Kidney epithelial cell (primary cell): ENCODE results near the gene MMP19. TPM values are rescaled to one million over a fixed set of nuclear protein-coding genes. Genes with fewer than 3 reads are reported as not detected.

Experiments
- DNase-seq: peaks from one replicate; pipeline ENCODE4 v3.0.0-alpha.2; 2010; ENCODE audit warnings: low read depth
- H3K27me3 ChIP-seq: 2 replicates; pipeline ENCODE4 v1.6.0; 2011; ENCODE audit warnings: low read length; ENCODE audit not compliant: control insufficient read depth, insufficient read depth
- H3K36me3 ChIP-seq: 2 replicates; pipeline ENCODE4 v1.5.1; 2011; ENCODE audit warnings: low read length; ENCODE audit not compliant: control insufficient read depth, insufficient read depth
- H3K4me3 ChIP-seq: 2 replicates; pipeline ENCODE4 v1.5.1; 2011; ENCODE audit warnings: low read depth, mild to moderate bottlenecking, control low read depth, low read length
- CTCF ChIP-seq: IDR thresholded peaks from 2 replicates; pipeline ENCODE4 v1.5.1; 2011; ENCODE audit warnings: mild to moderate bottlenecking, moderate library complexity, low read length, control low read depth, inconsistent platforms; ENCODE audit not compliant: insufficient read depth, poor library complexity, severe bottlenecking
- total RNA-seq: library from RNA; depleted of rRNA; stranded (reverse); fragments of >200 nt; gene quantifications from 2 replicates; pipeline ENCODE4 v1.2.3, GENCODE V29; 2015

Gene MMP19
- total RNA-seq, 1 donor from 2014 or later: 0.08 TPM

DNA sequence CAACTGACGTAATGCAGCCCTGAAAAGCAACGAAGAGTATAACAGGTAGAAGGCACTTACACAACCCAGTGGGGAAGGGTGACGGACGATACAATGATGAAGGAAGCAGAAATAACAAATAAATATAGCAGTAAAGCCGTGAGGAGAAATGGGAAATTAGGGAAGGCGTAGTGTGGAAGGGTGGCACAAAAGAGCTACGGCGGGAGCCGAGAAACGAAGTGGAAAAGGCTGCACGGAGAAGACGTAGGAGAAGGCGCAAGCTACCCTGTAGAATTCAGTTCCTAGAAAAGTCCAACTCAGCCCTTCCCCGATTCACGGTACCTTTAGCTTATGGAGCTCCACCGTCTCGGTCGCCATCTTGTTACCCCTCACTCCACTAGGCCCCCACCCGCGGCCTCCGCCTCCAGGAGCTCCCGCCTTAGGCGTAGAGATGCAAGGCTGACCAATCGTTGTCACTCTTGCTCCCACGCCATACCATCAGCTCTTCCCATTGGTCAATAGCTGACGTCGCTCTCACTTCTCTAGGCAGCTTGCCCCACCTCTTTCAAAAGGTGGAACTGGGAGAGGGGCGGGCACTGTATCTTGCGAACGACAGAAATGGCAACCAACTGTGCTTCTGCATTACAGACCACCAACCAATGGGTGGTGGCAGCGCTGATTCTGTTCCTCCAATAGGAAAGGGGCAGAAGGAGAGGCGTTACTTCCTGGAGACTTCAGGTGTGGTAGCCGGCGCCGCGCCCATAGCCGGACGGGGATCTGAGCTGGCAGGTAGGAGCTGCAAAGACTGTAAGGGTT lies 25.2 kb downstream of the MMP19 start, which contains the start of the genes ORMDL2 and SARNP:
Gene ORMDL2, plus strand, starts transcription at position 697 of the 795 bp plus-strand sequence. CDS start 959 bp downstream, outside the sequence.
Gene SARNP, minus strand, starts transcription at position 380 of the 795 bp plus-strand sequence. Its CDS starts 23 bp downstream, at position 357.
- DNase-seq: peak; percentile 99
- H3K4me3 ChIP-seq: peak within 1 kb of the TSS; percentile 100
- peaks cover 2% of the 10 kb centered on the region for H3K36me3 ChIP-seq
- TF ChIP-seq CTCF: no peak
- no peaks in the 10 kb centered on the region for H3K27me3 ChIP-seq

- no peaks in the 10 kb centered on the region for H3K27me3 ChIP-seq
- H3K4me3 ChIP-seq: peak overlapping the region; percentile 100
- peaks cover 2% of the 10 kb centered on the region for H3K36me3 ChIP-seq
- no peak for DNase-seq
- TF ChIP-seq CTCF: no peak
Measured at GRCh38 chr12:55816881-55817344, 25.8 kb downstream of the MMP19 start.

DNA sequence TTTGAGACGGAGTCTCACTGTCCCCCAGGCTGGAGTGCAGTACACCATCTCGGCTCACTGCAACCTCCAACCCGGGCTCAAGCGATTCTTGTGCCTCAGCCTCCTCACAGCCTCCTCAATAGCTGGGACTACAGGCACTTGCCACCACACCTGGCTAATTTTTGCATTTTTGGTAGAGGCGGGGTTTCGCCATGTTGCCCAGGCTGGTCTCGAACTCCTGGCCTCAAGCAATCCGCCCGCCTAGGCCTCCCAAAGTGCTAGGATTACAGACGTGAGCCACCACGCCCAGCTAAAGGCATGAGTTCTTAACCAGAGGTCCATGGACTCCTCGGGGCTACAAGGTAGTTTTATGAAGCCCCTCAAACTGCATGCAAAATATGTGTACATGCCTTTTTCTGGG lies 27.3 kb downstream of the MMP19 start:
- no peak for TF ChIP-seq CTCF
- Histone ChIP-seq H3K27me3 (no peaks in the 10 kb centered on the region), H3K36me3 (peaks cover 2% of the 10 kb centered on the region), H3K4me3 (no peak overlapping the region)
- no peak for DNase-seq

DNA sequence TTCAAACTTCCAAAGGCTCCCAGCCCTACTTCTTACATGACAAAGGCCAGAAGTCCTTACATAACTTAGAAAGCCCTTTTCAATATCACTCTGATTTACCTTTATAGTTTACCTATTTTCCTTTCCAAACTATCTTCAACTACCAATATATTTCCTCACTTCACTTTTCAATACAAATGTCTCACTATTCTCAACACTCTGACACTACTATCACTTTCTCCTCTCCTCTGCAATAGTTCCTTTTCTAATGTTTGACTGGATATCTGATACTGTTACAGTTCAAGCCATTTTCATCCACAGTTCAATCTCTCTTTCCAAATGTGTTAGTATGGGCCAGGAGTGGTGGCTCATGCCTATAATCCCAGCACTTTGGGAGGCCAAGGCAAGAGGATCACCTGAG lies 28.5 kb downstream of the MMP19 start:
- no peak for DNase-seq
- H3K36me3 ChIP-seq: no peaks in the 10 kb centered on the region

GRCh38 chr12:55812088-55812487 lies 30.6 kb downstream of the MMP19 start:
- H3K36me3 ChIP-seq: no peaks in the 10 kb centered on the region
- DNase-seq: no peak
- no peak for TF ChIP-seq CTCF

More for the DNA sequence above, 28.5 kb downstream of the MMP19 start:
- Histone ChIP-seq H3K4me3 (no peak overlapping the region), H3K27me3 (no peaks in the 10 kb centered on the region)
- no peak for TF ChIP-seq CTCF

More at GRCh38 chr12:55812088-55812487, 30.6 kb downstream of the MMP19 start:
- H3K27me3 ChIP-seq: no peaks in the 10 kb centered on the region
- no peak overlapping the region for H3K4me3 ChIP-seq
